SIG-M5 (cell line): ENCODE results near the gene PEX14.

Source experiments
- DNase-seq: peaks from one replicate; lab custom pipeline; 2025; lab: John Stamatoyannopoulos, UW

The PEX14 gene

GRCh38 chr1:10665930-10666850 is 191.4 kb downstream of the PEX14 start:
- DNase-seq, result no peak

GRCh38 chr1:10667861-10668761 is 193.4 kb downstream of the PEX14 start:
- DNase-seq, result no peak

GRCh38 chr1:10669570-10669969 is 194.8 kb downstream of the PEX14 start:
- DNase-seq, result no peak

- no peak for DNase-seq
Measured at GRCh38 chr1:10670190-10670589, 195.4 kb downstream of the PEX14 start.

GRCh38 chr1:10671090-10671489 is 196.3 kb downstream of the PEX14 start:
- DNase-seq, result no peak

- DNase-seq, result no peak
Measured at GRCh38 chr1:10671622-10672342, 197.0 kb downstream of the PEX14 start.

- DNase-seq, result no peak
Measured at GRCh38 chr1:10672343-10673050, 197.7 kb downstream of the PEX14 start.

- DNase-seq, result no peak
Measured at GRCh38 chr1:10673109-10673711, 198.5 kb downstream of the PEX14 start.

GRCh38 chr1:10674222-10674621 is 199.5 kb downstream of the PEX14 start:
- DNase-seq, result no peak

- DNase-seq, result no peak
Measured at GRCh38 chr1:10674700-10675609, 200.2 kb downstream of the PEX14 start.

GRCh38 chr1:10675813-10676212 is 201.1 kb downstream of the PEX14 start:
- DNase-seq, result no peak

GRCh38 chr1:10676963-10677362 is 202.2 kb downstream of the PEX14 start:
- DNase-seq, result no peak

- DNase-seq, result no peak
Measured at GRCh38 chr1:10677491-10678391, 203.0 kb downstream of the PEX14 start.

- DNase-seq, result no peak
Measured at GRCh38 chr1:10678402-10678801, 203.7 kb downstream of the PEX14 start.

- DNase-seq, result no peak
Measured at GRCh38 chr1:10678852-10679251, 204.1 kb downstream of the PEX14 start.

- DNase-seq, result no peak
Measured at GRCh38 chr1:10679496-10680220, 204.9 kb downstream of the PEX14 start.
